ENCODE results near the gene GRID2.

- TF ChIP-seq CTCF (optimal IDR thresholded peaks at IDR 0.05 in 1 of 3, IDR thresholded peaks at IDR 0.05 in 1 of 3, conservative IDR thresholded peaks at IDR 0.05 in 1 of 3; ENCODE audit: extremely low read depth in 1 of 3, insufficient read depth in 2 of 3, low read length in 3 of 3) = no peak
- no peak for TF ChIP-seq EZH2 (IDR thresholded peaks at IDR 0.05; ENCODE audit: low read length)
Measured at GRCh38 chr4:93777081-93777460, 1473.3 kb downstream of the GRID2 start.
